ENCODE results near the gene TNFRSF1B.

- TF ChIP-seq ZNF785 (tag by site-specific recombination; IDR thresholded peaks at IDR 0.05) (no peak), ZNF146 (tag by site-specific recombination; IDR thresholded peaks at IDR 0.05) (no peak), ZNF76 (tag by site-specific recombination; IDR thresholded peaks at IDR 0.05; ENCODE audit: borderline replicate concordance, low read depth) (no peak), ZNF621 (tag by site-specific recombination; IDR thresholded peaks at IDR 0.05) (no peak)
Measured at GRCh38 chr1:12134716-12135115, 32.1 kb upstream of the TNFRSF1B start.

Measured in HEK293 (cell line).